GM12878 (cell line): ENCODE results near the gene CD209. TPM values are rescaled to one million over a fixed set of nuclear protein-coding genes. Genes with fewer than 3 reads are reported as not detected.
A peak's percentile ranks its signal among the peaks of the same experiment; 100 is the strongest.

Experiments used
- ATF2 ChIP-seq: IDR thresholded peaks from 2 replicates; pipeline ENCODE4 v1.6.1; 2012; ENCODE audit warnings: low read length, inconsistent platforms
- ATF7 ChIP-seq: fragments of 450-650 bp; IDR thresholded peaks from 2 replicates; pipeline ENCODE4 v1.6.1; 2016; ENCODE audit warnings: low read depth, mild to moderate bottlenecking
- BACH1 ChIP-seq: fragments of 450-650 bp; IDR thresholded peaks from 2 replicates; pipeline ENCODE4 v1.6.1; 2017; ENCODE audit warnings: mild to moderate bottlenecking, borderline replicate concordance
- CHD2 ChIP-seq: IDR thresholded peaks from 2 replicates; pipeline ENCODE4 v1.6.1; 2011; ENCODE audit warnings: low read depth, low read length, improper control_type of control experiment, borderline replicate concordance
- CHD4 ChIP-seq: fragments of 200-600 bp; sonication (generic); IDR thresholded peaks from 2 replicates; pipeline ENCODE4 v1.6.1; 2016; ENCODE audit warnings: mild to moderate bottlenecking
- CTCF ChIP-seq, 3 experiments: IDR thresholded peaks in 2 of 3; conservative IDR thresholded peaks in 1 of 3; 2 replicates each; pipeline ENCODE4 v1.5.1; 2011; ENCODE audit warnings: low read depth in 3 of 3, low read length in 3 of 3, mild to moderate bottlenecking in 3 of 3, control low read depth in 2 of 3, moderate library complexity in 2 of 3, inconsistent platforms in 1 of 3, mixed read lengths in 1 of 3; ENCODE audit not compliant: control insufficient read depth in 2 of 3, insufficient read depth in 1 of 3; ENCODE audit errors: extremely low read depth in 1 of 3
- CUX1 ChIP-seq: IDR thresholded peaks from 2 replicates; pipeline ENCODE4 v1.6.1; 2012; ENCODE audit warnings: improper control_type of control experiment, low read depth, low read length; ENCODE audit not compliant: insufficient replicate concordance
- EZH2 ChIP-seq: IDR thresholded peaks from 2 replicates; pipeline ENCODE4 v1.6.1; 2012; ENCODE audit warnings: low read depth, mild to moderate bottlenecking, control low read depth, inconsistent platforms, low read length, borderline replicate concordance; ENCODE audit not compliant: control insufficient read depth
- GABPA ChIP-seq: IDR thresholded peaks from 2 replicates; pipeline ENCODE4 v1.6.1; 2014; ENCODE audit warnings: antibody characterized with exemption, low read depth, mild to moderate bottlenecking, inconsistent platforms
- HDAC2 ChIP-seq: fragments of 200-600 bp; sonication (generic); IDR thresholded peaks from 2 replicates; pipeline ENCODE4 v1.6.1; 2017
- IRF3 ChIP-seq: fragments of 450-650 bp; IDR thresholded peaks from 2 replicates; pipeline ENCODE4 v1.6.1; 2014; ENCODE audit warnings: mild to moderate bottlenecking
- MTA3 ChIP-seq: IDR thresholded peaks from 2 replicates; pipeline ENCODE4 v1.6.1; 2012; ENCODE audit warnings: low read length, inconsistent platforms, borderline replicate concordance
- POU2F2 ChIP-seq: IDR thresholded peaks from 3 replicates; pipeline ENCODE4 v1.6.1; 2011; ENCODE audit warnings: low read depth, mild to moderate bottlenecking, low read length, borderline replicate concordance
- ZBED1 ChIP-seq: IDR thresholded peaks from 2 replicates; pipeline ENCODE4 v1.6.1; 2016; ENCODE audit warnings: borderline replicate concordance
- ZNF207 ChIP-seq: fragments of 450-650 bp; IDR thresholded peaks from 2 replicates; pipeline ENCODE4 v1.6.1; 2014; ENCODE audit warnings: antibody characterized with exemption, mild to moderate bottlenecking, borderline replicate concordance
- ZSCAN29 ChIP-seq: fragments of 450-650 bp; IDR thresholded peaks from 2 replicates; pipeline ENCODE4 v1.6.1; 2017; ENCODE audit warnings: mild to moderate bottlenecking, moderate library complexity
- ZZZ3 ChIP-seq: IDR thresholded peaks from 2 replicates; pipeline ENCODE4 v1.6.1; 2011; ENCODE audit warnings: low read depth; ENCODE audit not compliant: control insufficient read depth, insufficient read length
- polyA plus RNA-seq, 11 experiments: library from polyadenylated mRNA; depleted of rRNA in 4 of 11; unstranded in 6 of 11; stranded (reverse) in 5 of 11; fragments of >200 nt; fragmentation: Nextera tagmentation in 4 of 11; fragmentation: Illumina TruSeq in 1 of 11; extraction: Ambion mirVana in 4 of 11; extraction: Trizol in 1 of 11; gene quantifications; 1 replicate in 1 of 11; 2 replicates in 10 of 11; pipeline versions ENCODE4 v1.2.1 to v1.2.3, GENCODE V29; 2011 to 2016; ENCODE audit warnings: inconsistent platforms in 2 of 11, missing spikeins in 2 of 11, low read depth in 1 of 11
- total RNA-seq, 4 experiments: library from RNA; depleted of rRNA in 3 of 4; stranded (reverse); fragments of >200 nt in 3 of 4; fragmentation: Illumina TruSeq in 1 of 4; extraction: Trizol in 1 of 4; gene quantifications; 2 replicates each; pipeline versions ENCODE4 v1.2.1 to v1.2.3, GENCODE V29; 2013 to 2021

Gene CD209
- total and polyA plus RNA-seq, 10 of the 15 experiments (the other 5 are each of a cell fraction or from before 2014, with no cell fraction given): 0.04 to 0.21 (median 0.10) TPM; not detected in 3

GRCh38 chr19:7701654-7702457, 45.5 kb downstream of the CD209 start, which contains the start of gene FCER2 (continued):
- TF ChIP-seq CUX1: peak; percentile 97
- no peak for TF ChIP-seq GABPA
- TF ChIP-seq CHD2: peak; percentile 64
- TF ChIP-seq MTA3: no peak
- peak; percentile 91; the same call in 1 of the 2 replicates for TF ChIP-seq HDAC2
- TF ChIP-seq ZZZ3: no peak
- TF ChIP-seq CTCF (IDR thresholded peaks at IDR 0.05 in 2 of 3, conservative IDR thresholded peaks at IDR 0.05 in 1 of 3; ENCODE audit: control insufficient read depth in 2 of 3, extremely low read depth in 1 of 3, insufficient read depth in 1 of 3, low read depth in 3 of 3, low read length in 3 of 3): no peak
- TF ChIP-seq POU2F2: no peak; the same call in 2 of the 3 replicates
- no peak; the same call in 1 of the 2 replicates for TF ChIP-seq BACH1
- TF ChIP-seq ATF7: peak; percentile 67; the same call in 1 of the 2 replicates
- no peak for TF ChIP-seq ZNF207
- TF ChIP-seq IRF3: no peak
- peak; percentile 2; the same call in 1 of the 2 replicates for TF ChIP-seq CHD4
- no peak for TF ChIP-seq ZSCAN29
- TF ChIP-seq ATF2: peak; percentile 97
- peak; percentile 81; the same call in 1 of the 2 replicates for TF ChIP-seq ZBED1
- TF ChIP-seq EZH2: no peak
